Tibial artery (tissue), 4 donors: ENCODE measurements around the gene RALBP1.
A peak's percentile ranks its signal among the peaks of the same experiment; 100 is the strongest.

ENCODE experiments used
- DNase-seq, 2 donors: peaks; one replicate each; pipeline ENCODE4 v3.0.0-alpha.2; 2019
- H3K27ac ChIP-seq, 2 donors: fragments of 200-600 bp; sonication (generic) in 1 of 2; 1 replicate in 1 of 2; 2 replicates in 1 of 2; pipeline ENCODE4 v1.5.1; 2018 to 2019; ENCODE audit warnings: mild to moderate bottlenecking in 1 of 2
- H3K27me3 ChIP-seq, 2 donors: fragments of 200-600 bp; sonication (generic) in 1 of 2; one replicate each; pipeline versions ENCODE4 v1.5.1 to v1.6.0; 2016 to 2019
- H3K36me3 ChIP-seq, 3 donors: fragments of 200-600 bp; sonication (generic) in 2 of 3; one replicate each; pipeline ENCODE4 v1.5.1; 2016 to 2019; ENCODE audit warnings: mild to moderate bottlenecking in 2 of 3
- H3K4me1 ChIP-seq, 4 donors: fragments of 200-600 bp; sonication (generic) in 2 of 4; 1 replicate in 3 of 4; 2 replicates in 1 of 4; pipeline ENCODE4 v1.5.1; 2016 to 2019
- H3K4me3 ChIP-seq, 2 donors: fragments of 200-600 bp; sonication (generic) in 1 of 2; 1 replicate in 1 of 2; 2 replicates in 1 of 2; pipeline ENCODE4 v1.5.1; 2018 to 2019; ENCODE audit warnings: mild to moderate bottlenecking in 2 of 2
- H3K9me3 ChIP-seq, 3 donors: fragments of 200-600 bp; sonication (generic) in 1 of 3; one replicate each; pipeline ENCODE4 v1.5.1; 2016 to 2019
- intact Hi-C: fragments of 100-400 bp; cut with DNase I; formaldehyde crosslinking; loops from one replicate; pipeline ENCODE4 v1.15.0; 2023; ENCODE audit warnings: low total_unique reads
- TF ChIP-seq, protein P1 (sequence below), 2 experiments: fragments of 200-600 bp in 1 of 2; fragments of 450-650 bp in 1 of 2; IDR thresholded peaks; one replicate each; pipeline ENCODE4 v1.5.1; 2017 to 2019; ENCODE audit warnings: antibody characterized with exemption in 2 of 2, mild to moderate bottlenecking in 1 of 2, moderate library complexity in 1 of 2

RALBP1 gene

GRCh38 chr18:9488538-9488937 is 13.2 kb downstream of the RALBP1 start:
- Histone ChIP-seq H3K9me3 (no peaks in the 10 kb centered on the region), H3K4me3 (no peak overlapping the region), H3K27ac (peak overlapping the region in 1 of 2 donors; percentile 1), H3K4me1 (peaks cover 0 to 4% (median 0%) of the 10 kb centered on the region in 4 donors), H3K36me3 (peaks cover 0 to 5% (median 0%) of the 10 kb centered on the region in 3 donors), H3K27me3 (no peaks in the 10 kb centered on the region)
- intact Hi-C loops = no loop called here
- no peak for DNase-seq
- TF ChIP-seq, protein P1, sequence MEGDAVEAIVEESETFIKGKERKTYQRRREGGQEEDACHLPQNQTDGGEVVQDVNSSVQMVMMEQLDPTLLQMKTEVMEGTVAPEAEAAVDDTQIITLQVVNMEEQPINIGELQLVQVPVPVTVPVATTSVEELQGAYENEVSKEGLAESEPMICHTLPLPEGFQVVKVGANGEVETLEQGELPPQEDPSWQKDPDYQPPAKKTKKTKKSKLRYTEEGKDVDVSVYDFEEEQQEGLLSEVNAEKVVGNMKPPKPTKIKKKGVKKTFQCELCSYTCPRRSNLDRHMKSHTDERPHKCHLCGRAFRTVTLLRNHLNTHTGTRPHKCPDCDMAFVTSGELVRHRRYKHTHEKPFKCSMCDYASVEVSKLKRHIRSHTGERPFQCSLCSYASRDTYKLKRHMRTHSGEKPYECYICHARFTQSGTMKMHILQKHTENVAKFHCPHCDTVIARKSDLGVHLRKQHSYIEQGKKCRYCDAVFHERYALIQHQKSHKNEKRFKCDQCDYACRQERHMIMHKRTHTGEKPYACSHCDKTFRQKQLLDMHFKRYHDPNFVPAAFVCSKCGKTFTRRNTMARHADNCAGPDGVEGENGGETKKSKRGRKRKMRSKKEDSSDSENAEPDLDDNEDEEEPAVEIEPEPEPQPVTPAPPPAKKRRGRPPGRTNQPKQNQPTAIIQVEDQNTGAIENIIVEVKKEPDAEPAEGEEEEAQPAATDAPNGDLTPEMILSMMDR (IDR thresholded peaks at IDR 0.05) = no peak

- intact Hi-C loops = no loop called here
- TF ChIP-seq, protein P1 (IDR thresholded peaks at IDR 0.05) = no peak
- Histone ChIP-seq H3K9me3 (no peaks in the 10 kb centered on the region), H3K4me3 (no peak overlapping the region), H3K4me1 (no peaks in the 10 kb centered on the region), H3K36me3 (no peaks in the 10 kb centered on the region), H3K27me3 (no peaks in the 10 kb centered on the region), H3K27ac (no peak overlapping the region)
- no peak for DNase-seq
These were observed 19.5 kb downstream of the RALBP1 start for GRCh38 chr18:9494778-9495331.

DNA sequence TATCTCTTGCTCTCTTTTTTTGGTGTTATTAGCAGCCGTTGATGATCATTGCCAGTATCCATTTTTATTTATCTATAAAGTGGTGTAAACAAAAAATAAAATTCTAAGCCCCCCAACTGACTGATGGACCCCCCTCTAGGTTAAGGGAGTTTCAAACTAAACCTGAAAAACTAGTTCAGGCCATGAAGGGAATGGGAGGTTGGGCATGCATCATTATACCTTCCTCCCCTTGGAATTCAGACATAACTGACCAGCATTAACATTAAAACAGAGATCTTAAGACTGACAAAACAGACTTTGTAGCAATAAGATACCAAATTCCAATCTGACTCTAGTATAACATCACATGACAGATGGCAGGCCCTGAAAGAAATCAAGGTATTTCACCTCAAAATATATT is 20.2 kb downstream of the RALBP1 start:
- intact Hi-C loops = no loop called here
- H3K4me3 ChIP-seq = no peak overlapping the region
- H3K27me3 ChIP-seq = no peaks in the 10 kb centered on the region
- no peaks in the 10 kb centered on the region for H3K9me3 ChIP-seq
- H3K36me3 ChIP-seq = no peaks in the 10 kb centered on the region
- DNase-seq = no peak
- TF ChIP-seq, protein P1 (IDR thresholded peaks at IDR 0.05) = no peak
- no peaks in the 10 kb centered on the region for H3K4me1 ChIP-seq
- H3K27ac ChIP-seq = no peak overlapping the region

DNA sequence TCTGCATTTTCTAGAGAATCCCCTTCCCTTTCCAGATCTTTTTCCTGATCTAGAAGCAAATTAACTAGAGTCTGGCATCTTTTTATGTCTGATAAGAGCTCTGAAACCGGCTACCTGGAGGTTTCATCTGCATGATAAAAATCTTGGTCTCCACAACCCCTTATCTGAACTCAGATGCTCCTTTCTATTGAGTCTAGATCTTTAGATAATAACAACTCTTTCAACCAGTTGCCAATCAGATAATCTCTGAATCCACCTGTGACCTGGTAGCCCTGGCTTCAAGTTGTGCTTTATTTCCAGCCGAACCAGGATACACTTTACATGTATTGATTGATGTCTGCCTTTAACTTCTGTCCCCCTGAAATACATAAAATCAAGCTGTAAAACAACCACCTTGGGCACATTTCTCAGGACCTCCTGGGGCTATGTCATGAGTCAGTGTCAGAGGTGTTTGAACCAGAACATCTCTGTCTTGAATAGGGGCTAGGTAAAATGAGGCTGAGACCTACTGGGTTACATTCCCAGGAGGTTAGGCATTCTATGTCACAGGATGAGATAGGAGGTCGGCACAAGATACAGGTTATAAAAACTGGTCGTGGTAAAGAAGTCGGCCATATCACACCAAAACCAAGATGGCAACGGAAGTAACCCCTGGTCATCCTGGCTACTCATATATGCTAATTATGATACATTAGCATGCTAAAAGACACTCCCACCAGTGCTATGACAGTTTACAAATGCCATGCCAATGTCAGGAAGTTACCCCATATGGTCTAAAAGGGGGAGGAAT is 20.8 kb downstream of the RALBP1 start:
- intact Hi-C loops = no loop called here
- TF ChIP-seq, protein P1 (IDR thresholded peaks at IDR 0.05) = no peak
- DNase-seq = no peak
- Histone ChIP-seq H3K27me3 (no peaks in the 10 kb centered on the region), H3K9me3 (no peaks in the 10 kb centered on the region), H3K36me3 (no peaks in the 10 kb centered on the region), H3K4me3 (no peak overlapping the region), H3K4me1 (no peaks in the 10 kb centered on the region), H3K27ac (no peak overlapping the region)

- peaks cover 0 to 9% (median 0%) of the 10 kb centered on the region in 3 donors for H3K36me3 ChIP-seq
- intact Hi-C loops = no loop called here
- TF ChIP-seq, protein P1 (IDR thresholded peaks at IDR 0.05) = no peak
- no peaks in the 10 kb centered on the region for H3K27me3 ChIP-seq
- no peaks in the 10 kb centered on the region for H3K9me3 ChIP-seq
- H3K27ac ChIP-seq = no peak overlapping the region
- H3K4me1 ChIP-seq = peaks cover 0 to 19% (median 2%) of the 10 kb centered on the region in 4 donors
- H3K4me3 ChIP-seq = no peak overlapping the region
- DNase-seq = no peak
These were observed 30.9 kb downstream of the RALBP1 start for GRCh38 chr18:9506046-9506792.
